ENCODE data around the gene CES2.
"Not testable (repeated sequence)": the region's sequence is repeated elsewhere in the genome, so short reads cannot be mapped to it uniquely, and the experiment has no call there.

The CES2 gene

DNA sequence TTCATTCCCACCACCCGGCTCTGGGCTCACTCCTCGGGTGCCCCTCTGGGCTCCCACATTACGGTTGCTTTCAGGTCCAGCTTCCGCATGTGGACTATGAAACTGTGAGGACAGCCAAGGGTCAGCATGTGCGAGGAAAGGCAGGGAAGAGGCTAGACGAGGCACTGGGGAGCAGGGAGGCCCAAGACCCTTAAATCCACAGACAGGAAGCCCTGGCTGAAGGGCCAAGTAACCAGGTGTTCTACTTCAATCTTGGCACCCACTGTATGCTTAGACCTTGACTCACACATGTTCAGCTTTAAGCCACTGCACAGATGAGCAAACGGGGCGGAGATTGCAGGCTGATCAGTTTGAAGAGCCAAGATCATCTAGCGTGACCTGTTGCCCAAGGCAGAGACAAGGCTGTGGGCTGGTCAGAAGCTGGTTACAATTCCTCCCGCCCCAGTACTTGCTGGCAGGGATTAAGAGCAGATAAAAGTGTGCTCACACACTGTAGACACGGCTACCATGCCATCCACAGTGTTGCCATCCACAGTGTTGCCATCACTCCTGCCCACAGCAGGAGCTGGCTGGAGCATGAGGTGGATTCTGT is 53.0 kb downstream of the CES2 start, which contains the start of gene CES4A:
Gene CES4A (plus strand): TSS at position 393 of the 592 bp plus-strand sequence. CDS start 184 bp downstream, at position 577.
- Mint-ChIP-seq H3K9me3 (no peaks in the 10 kb centered on the region), H3K4me3 (no peak within 1 kb of the TSS), H3K4me1 (peaks cover 12% of the 10 kb centered on the region), H3K27me3 (ENCODE audit: low read depth) (peaks cover 6% of the 10 kb centered on the region), H3K36me3 (ENCODE audit: low read depth) (no peaks in the 10 kb centered on the region), H3K27ac (peak within 1 kb of the TSS in 2 of 3 experiments; percentile 37 to 41)
- TF ChIP-seq, protein P1, sequence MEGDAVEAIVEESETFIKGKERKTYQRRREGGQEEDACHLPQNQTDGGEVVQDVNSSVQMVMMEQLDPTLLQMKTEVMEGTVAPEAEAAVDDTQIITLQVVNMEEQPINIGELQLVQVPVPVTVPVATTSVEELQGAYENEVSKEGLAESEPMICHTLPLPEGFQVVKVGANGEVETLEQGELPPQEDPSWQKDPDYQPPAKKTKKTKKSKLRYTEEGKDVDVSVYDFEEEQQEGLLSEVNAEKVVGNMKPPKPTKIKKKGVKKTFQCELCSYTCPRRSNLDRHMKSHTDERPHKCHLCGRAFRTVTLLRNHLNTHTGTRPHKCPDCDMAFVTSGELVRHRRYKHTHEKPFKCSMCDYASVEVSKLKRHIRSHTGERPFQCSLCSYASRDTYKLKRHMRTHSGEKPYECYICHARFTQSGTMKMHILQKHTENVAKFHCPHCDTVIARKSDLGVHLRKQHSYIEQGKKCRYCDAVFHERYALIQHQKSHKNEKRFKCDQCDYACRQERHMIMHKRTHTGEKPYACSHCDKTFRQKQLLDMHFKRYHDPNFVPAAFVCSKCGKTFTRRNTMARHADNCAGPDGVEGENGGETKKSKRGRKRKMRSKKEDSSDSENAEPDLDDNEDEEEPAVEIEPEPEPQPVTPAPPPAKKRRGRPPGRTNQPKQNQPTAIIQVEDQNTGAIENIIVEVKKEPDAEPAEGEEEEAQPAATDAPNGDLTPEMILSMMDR (IDR thresholded peaks at IDR 0.05; ENCODE audit: unreplicated experiment in 3 of 3): no peak

DNA sequence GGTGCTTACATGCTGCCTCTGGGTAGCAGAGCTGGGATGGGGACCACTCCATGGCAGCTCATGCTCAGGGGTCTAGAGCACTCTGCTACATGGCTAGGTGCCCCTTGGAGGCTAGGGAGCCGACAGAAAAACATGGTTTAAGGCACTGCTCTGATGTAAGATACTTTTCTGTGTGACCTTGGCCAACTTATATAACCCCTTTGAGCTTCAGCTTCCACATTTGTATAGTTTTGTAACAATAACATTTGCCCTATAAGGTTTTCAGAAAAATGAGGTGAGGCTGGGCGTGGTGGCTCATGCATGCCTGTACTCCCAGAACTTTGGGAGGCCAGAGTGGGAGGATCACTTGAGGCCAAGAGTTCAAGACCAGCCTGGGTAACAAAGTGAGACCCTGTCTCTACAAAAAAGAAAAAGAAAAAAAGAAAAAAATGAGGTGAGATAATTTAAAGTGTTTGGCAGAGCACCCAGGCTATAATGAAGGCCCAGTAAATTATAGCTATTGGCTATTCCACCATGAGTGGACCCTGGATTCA is 56.3 kb downstream of the CES2 start:
- Mint-ChIP-seq H3K9me3 (no peaks in the 10 kb centered on the region), H3K36me3 (ENCODE audit: low read depth) (no peaks in the 10 kb centered on the region), H3K4me1 (peaks cover 12% of the 10 kb centered on the region), H3K4me3 (no peak overlapping the region), H3K27ac (no peak overlapping the region), H3K27me3 (ENCODE audit: low read depth) (peaks cover 6% of the 10 kb centered on the region)
- TF ChIP-seq, protein P1 (IDR thresholded peaks at IDR 0.05; ENCODE audit: unreplicated experiment in 3 of 3): no peak

- H3K36me3 Mint-ChIP-seq (ENCODE audit: low read depth); H3K27ac Mint-ChIP-seq; H3K9me3 Mint-ChIP-seq; H3K4me3 Mint-ChIP-seq: not testable (repeated sequence)
- Mint-ChIP-seq H3K4me1 (peaks cover 17% of the 10 kb centered on the region), H3K27me3 (ENCODE audit: low read depth) (peaks cover 12% of the 10 kb centered on the region)
Measured at GRCh38 chr16:66993558-66993957, 58.2 kb downstream of the CES2 start.

Measured in nephron (organoid).